Gastrocnemius medialis (tissue), 4 donors: ENCODE results near the gene OR6C65.

Experiments
- CTCF ChIP-seq, 5 experiments: fragments of 450-650 bp in 3 of 5; fragments of 200-600 bp in 2 of 5; sonication (generic) in 2 of 5; IDR thresholded peaks in 4 of 5; conservative IDR thresholded peaks in 1 of 5; 1 replicate in 4 of 5; 2 replicates in 1 of 5; pipeline ENCODE4 v1.5.1; 2016 to 2019; ENCODE audit warnings: antibody characterized with exemption in 5 of 5, mild to moderate bottlenecking in 3 of 5, moderate library complexity in 3 of 5
- POLR2A ChIP-seq, 2 donors: fragments of 450-650 bp; IDR thresholded peaks; one replicate each; pipeline ENCODE4 v1.6.1; 2017; ENCODE audit warnings: antibody characterized with exemption in 2 of 2, mild to moderate bottlenecking in 2 of 2, moderate library complexity in 2 of 2

- no peak for TF ChIP-seq CTCF (IDR thresholded peaks at IDR 0.05 in 4 of 5, conservative IDR thresholded peaks at IDR 0.05 in 1 of 5)
- no peak for TF ChIP-seq POLR2A (IDR thresholded peaks at IDR 0.05)
These were observed 25.6 kb downstream of the OR6C65 start, which contains the start of gene OR6C76 for GRCh38 chr12:55425954-55426353.
